GM19397 (cell line): ENCODE measurements around the gene HOXC13.

Experiments used
- ATAC-seq: cut with Tn5 transposase; IDR thresholded peaks from one replicate; pipeline ENCODE4 v1.9.1; 2021; ENCODE audit warnings: mild to moderate bottlenecking, moderate library complexity; ENCODE audit not compliant: unreplicated experiment

HOXC13 gene

DNA sequence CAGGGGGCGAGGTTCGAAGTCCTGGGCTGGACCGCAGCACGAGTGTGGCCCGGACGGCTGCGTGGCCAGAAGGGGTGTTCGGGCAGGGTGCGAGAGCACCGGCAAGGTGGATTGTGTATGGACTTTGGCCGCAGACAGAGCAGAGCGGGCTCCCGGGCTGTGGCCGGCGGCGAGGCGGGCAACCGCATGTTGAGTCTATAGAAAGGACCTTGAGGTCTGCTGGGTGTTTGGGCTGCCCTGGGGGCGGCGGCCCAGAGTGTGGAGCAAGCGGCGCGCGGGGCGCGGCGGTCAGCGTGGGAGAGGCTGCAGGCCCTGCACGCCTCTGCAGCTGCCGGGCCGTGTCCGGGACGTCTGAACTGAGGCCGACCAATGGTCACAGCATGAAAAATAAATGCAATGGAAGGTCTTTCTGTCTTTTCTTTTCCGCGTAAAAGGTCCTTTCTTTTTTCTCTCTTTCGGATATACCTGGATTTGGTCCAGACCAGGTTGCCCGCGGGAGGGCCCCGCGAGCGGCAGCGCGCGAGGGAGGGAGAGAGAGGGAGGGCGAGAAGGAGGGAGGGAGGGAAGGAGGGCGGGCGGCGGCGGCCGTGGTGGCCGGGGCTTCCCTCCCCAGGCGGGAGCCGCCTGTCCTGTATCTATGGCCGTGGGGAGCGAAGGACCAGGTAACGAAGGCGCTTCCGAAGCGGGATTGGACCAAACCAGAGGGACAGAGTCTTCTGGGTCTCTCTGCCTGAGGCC is 55.8 kb downstream of the HOXC13 start:
- ATAC-seq = no peak

DNA sequence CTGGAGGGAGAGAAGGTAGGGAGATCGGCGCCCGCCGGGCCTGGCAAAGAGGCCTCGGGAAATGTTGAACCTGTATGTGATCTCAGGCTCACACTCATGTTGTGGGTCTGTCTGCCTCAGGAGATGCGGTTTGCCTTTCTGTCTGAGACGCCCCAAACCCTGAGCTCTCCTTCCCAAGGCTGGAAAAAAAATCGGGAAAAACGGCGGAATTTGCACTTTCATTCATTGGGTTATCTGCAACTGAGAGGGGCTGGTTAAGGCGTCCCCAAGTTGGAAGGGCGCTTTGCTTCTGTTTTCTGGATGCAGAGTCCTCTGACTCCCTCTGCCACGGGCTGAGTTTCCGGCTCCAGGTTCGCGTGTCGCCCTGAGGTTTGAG is 56.4 kb downstream of the HOXC13 start:
- ATAC-seq = no peak

DNA sequence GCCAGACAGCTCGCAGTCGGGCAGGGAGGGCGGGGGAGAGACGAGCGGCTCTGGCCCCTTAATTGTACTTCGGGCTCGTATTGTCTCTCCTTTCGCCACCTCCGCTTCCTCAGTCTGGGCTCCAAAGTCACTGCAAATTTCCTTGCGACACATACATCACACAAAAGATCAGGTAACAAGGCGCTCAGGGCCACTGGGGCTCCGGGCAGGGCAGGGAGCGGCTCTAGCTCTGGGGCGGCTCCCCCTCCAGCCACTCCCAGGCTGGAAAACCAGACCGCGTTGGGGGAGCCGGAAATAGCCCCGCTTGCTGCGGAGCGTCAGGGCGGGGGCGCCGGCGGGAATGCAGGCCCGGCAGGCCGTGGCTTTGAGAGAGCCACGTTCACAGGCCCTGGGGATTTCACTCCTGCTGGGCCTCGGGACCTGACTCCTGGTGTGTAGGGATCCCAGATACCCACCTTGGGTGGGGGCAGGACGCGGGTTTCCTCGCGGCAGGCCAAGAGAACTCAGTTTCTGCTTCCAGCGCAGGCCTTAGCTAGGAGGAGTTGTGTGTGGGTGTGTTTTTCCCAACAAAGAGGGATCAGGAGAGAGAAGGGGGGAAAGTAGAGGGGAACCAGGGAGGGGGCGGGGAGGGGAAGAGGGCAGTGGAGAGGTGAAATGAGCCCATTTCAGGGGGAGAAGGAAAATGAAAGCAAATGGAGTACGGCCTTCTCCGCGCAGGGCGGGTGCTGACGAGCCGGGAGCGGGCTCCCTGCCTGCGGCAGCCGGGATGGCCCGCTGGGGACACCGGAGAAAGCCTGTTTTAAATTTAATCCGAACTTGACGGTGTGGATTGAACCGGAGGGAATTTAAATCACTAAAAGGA is 57.0 kb downstream of the HOXC13 start:
- ATAC-seq = no peak
